GM12878 (cell line): ENCODE results near the gene GRAMD1B. TPM values are rescaled to one million over a fixed set of nuclear protein-coding genes. Genes with fewer than 3 reads are reported as not detected.
A peak's percentile ranks its signal among the peaks of the same experiment; 100 is the strongest.

Experiments
- ATAC-seq: fragments of 200-7000 bp; cut with Tn5 transposase; 3 replicates; pipeline ENCODE4 v1.9.1; 2020; ENCODE audit warnings: mild to moderate bottlenecking, moderate library complexity
- BruUV-seq: library from RNA; stranded (reverse); fragments of 400-500 nt; replicated peaks from 2 replicates; lab custom pipeline; 2021; lab: Mats Ljungman, UMichigan
- CTCF ChIA-PET: fragments of 300-600 bp; sonication (Branson Sonifier 250); formaldehyde crosslinking; extraction: SDS; loops from one replicate; lab custom pipeline; 2021; ENCODE audit warnings: inconsistent platforms; lab: Yijun Ruan, JAX
- POLR2A ChIA-PET: fragments of 350-600 bp; formaldehyde crosslinking; extraction: SDS; loops from one replicate; lab custom pipeline; 2021; ENCODE audit warnings: inconsistent platforms; lab: Charles Lee
- RAD21 ChIA-PET: fragments of 300-600 bp; sonication (Branson Sonifier 250); formaldehyde crosslinking; loops from one replicate; lab custom pipeline; 2023; ENCODE audit warnings: antibody characterized with exemption; ENCODE audit not compliant: unreplicated experiment; lab: Charles Lee
- SMC1A ChIA-PET: fragments of 300-600 bp; sonication (Branson Sonifier 250); formaldehyde crosslinking; loops from one replicate; lab custom pipeline; 2023; ENCODE audit not compliant: unreplicated experiment, uncharacterized antibody; lab: Charles Lee
- DNase-seq: peaks from one replicate; pipeline ENCODE4 v3.0.0-alpha.2; 2011; ENCODE audit warnings: low read depth, low spot score
- FAIRE-seq: peaks from 3 replicates; lab custom pipeline; 2011; peaks lifted over from hg19 to GRCh38; lab: Jason Lieb, UNC
- H2AFZ ChIP-seq: 2 replicates; pipeline ENCODE4 v1.6.0; 2011; ENCODE audit warnings: low read depth, low read length, control low read depth; ENCODE audit not compliant: control insufficient read depth
- H3K27ac ChIP-seq: 2 replicates; pipeline ENCODE4 v1.5.1; 2011; ENCODE audit warnings: control low read depth; ENCODE audit not compliant: control insufficient read depth, insufficient read depth
- H3K27me3 ChIP-seq, 2 experiments: replicated peaks in 1 of 2; 2 replicates each; pipeline versions ENCODE4 v1.6.0 to v1.6.1; 2011; ENCODE audit warnings: low read length in 1 of 2; ENCODE audit not compliant: control insufficient read depth in 2 of 2, insufficient read depth in 2 of 2
- H3K36me3 ChIP-seq, 2 experiments: 2 replicates each; pipeline ENCODE4 v1.5.1; 2011; ENCODE audit warnings: low read length in 1 of 2; ENCODE audit not compliant: control insufficient read depth in 2 of 2, insufficient read depth in 2 of 2
- H3K4me1 ChIP-seq: 2 replicates; pipeline ENCODE4 v1.6.1; 2011; ENCODE audit warnings: mild to moderate bottlenecking, low read length, moderate library complexity, mixed read lengths; ENCODE audit not compliant: control insufficient read depth, insufficient read depth
- H3K4me2 ChIP-seq: 2 replicates; pipeline ENCODE4 v1.6.0; 2011; ENCODE audit warnings: control low read depth; ENCODE audit not compliant: control insufficient read depth, insufficient read depth
- H3K4me3 ChIP-seq: fragments of 200-600 bp; sonication (generic); 2 replicates; pipeline ENCODE4 v1.5.1; 2016
- H3K79me2 ChIP-seq: 2 replicates; pipeline ENCODE4 v1.6.0; 2011; ENCODE audit warnings: low read length; ENCODE audit not compliant: control insufficient read depth, insufficient read depth
- H3K9ac ChIP-seq: 2 replicates; pipeline ENCODE4 v1.8.0; 2011; ENCODE audit warnings: low read length, control low read depth, mixed read lengths; ENCODE audit not compliant: control insufficient read depth, insufficient read depth
- H3K9me3 ChIP-seq: replicated peaks from 3 replicates; pipeline ENCODE4 v1.5.1; 2011; ENCODE audit warnings: mild to moderate bottlenecking, low read length; ENCODE audit not compliant: control insufficient read depth, insufficient read depth
- H4K20me1 ChIP-seq: 2 replicates; pipeline ENCODE4 v1.6.0; 2011; ENCODE audit not compliant: control insufficient read depth, insufficient read depth
- BCLAF1 ChIP-seq: fragments of 450-650 bp; IDR thresholded peaks from 2 replicates; pipeline ENCODE4 v1.6.1; 2017; ENCODE audit warnings: antibody characterized with exemption, mild to moderate bottlenecking, moderate library complexity
- BHLHE40 ChIP-seq, 2 experiments: fragments of 450-650 bp in 1 of 2; IDR thresholded peaks; 2 replicates each; pipeline ENCODE4 v1.6.1; 2011 to 2017; ENCODE audit warnings: low read depth in 2 of 2, borderline replicate concordance in 1 of 2, improper control_type of control experiment in 1 of 2, low read length in 1 of 2, mild to moderate bottlenecking in 1 of 2
- FOS ChIP-seq: IDR thresholded peaks from 3 replicates; pipeline ENCODE4 v1.6.1; 2011; ENCODE audit warnings: borderline replicate concordance; ENCODE audit not compliant: insufficient read length; ENCODE audit errors: extremely low read depth
- GATAD2B ChIP-seq: fragments of 450-650 bp; conservative IDR thresholded peaks from 2 replicates; pipeline ENCODE4 v1.6.1; 2017; ENCODE audit warnings: low read depth, mild to moderate bottlenecking, moderate library complexity
- HDGF ChIP-seq: fragments of 450-650 bp; IDR thresholded peaks from 2 replicates; pipeline ENCODE4 v1.6.1; 2016; ENCODE audit warnings: antibody characterized with exemption
- MTA3 ChIP-seq: IDR thresholded peaks from 2 replicates; pipeline ENCODE4 v1.6.1; 2012; ENCODE audit warnings: low read length, inconsistent platforms, borderline replicate concordance
- NR2C2 ChIP-seq: IDR thresholded peaks from 2 replicates; pipeline ENCODE4 v1.6.1; 2011; ENCODE audit warnings: borderline replicate concordance, low read depth; ENCODE audit not compliant: control insufficient read depth, insufficient read length
- POLR2AphosphoS2 ChIP-seq: IDR thresholded peaks from 2 replicates; pipeline ENCODE4 v1.6.1; 2011; ENCODE audit warnings: low read depth, mild to moderate bottlenecking, low read length, improper control_type of control experiment, moderate library complexity
- RAD21 ChIP-seq: IDR thresholded peaks from 2 replicates; pipeline ENCODE4 v1.6.1; 2011; ENCODE audit warnings: mild to moderate bottlenecking, low read depth, low read length, moderate library complexity; ENCODE audit not compliant: insufficient read depth
- RELA ChIP-seq: fragments of 450-650 bp; IDR thresholded peaks from 2 replicates; pipeline ENCODE4 v1.8.0; 2014; ENCODE audit warnings: borderline replicate concordance; ENCODE audit not compliant: partially characterized antibody
- YBX1 ChIP-seq: fragments of 450-650 bp; IDR thresholded peaks from 2 replicates; pipeline ENCODE4 v1.6.1; 2016; ENCODE audit warnings: antibody characterized with exemption
- ZNF24 ChIP-seq: fragments of 450-650 bp; IDR thresholded peaks from 2 replicates; pipeline ENCODE4 v1.6.1; 2017; ENCODE audit warnings: antibody characterized with exemption, mild to moderate bottlenecking
- ZNF592 ChIP-seq: fragments of 450-650 bp; IDR thresholded peaks from 2 replicates; pipeline ENCODE4 v1.6.1; 2017; ENCODE audit warnings: mild to moderate bottlenecking, moderate library complexity
- WGBS: methylation state at CpG from one replicate; pipeline ENCODE4 v1.1.6; 2016; ENCODE audit warnings: low lambda C conversion rate; ENCODE audit not compliant: insufficient replicate concordance, insufficient coverage; ENCODE audit errors: missing lambda C conversion rate; 5-methylcytosine and 5-hydroxymethylcytosine counted together
- in situ Hi-C: fragments of 300-500 bp; cut with MboI; formaldehyde crosslinking; loops from 9 replicates; pipeline ENCODE4 v1.14.3; 2018; ENCODE audit warnings: mixed read lengths
- intact Hi-C: fragments of 100-400 bp; cut with micrococcal nuclease; formaldehyde crosslinking; loops from one replicate; pipeline ENCODE4 v1.14.2; 2022; ENCODE audit not compliant: unreplicated experiment
- polyA plus RNA-seq, 11 experiments: library from polyadenylated mRNA; depleted of rRNA in 4 of 11; unstranded in 6 of 11; stranded (reverse) in 5 of 11; fragments of >200 nt; fragmentation: Nextera tagmentation in 4 of 11; fragmentation: Illumina TruSeq in 1 of 11; extraction: Ambion mirVana in 4 of 11; extraction: Trizol in 1 of 11; gene quantifications; 1 replicate in 1 of 11; 2 replicates in 10 of 11; pipeline versions ENCODE4 v1.2.1 to v1.2.3, GENCODE V29; 2011 to 2016; ENCODE audit warnings: inconsistent platforms in 2 of 11, missing spikeins in 2 of 11, low read depth in 1 of 11
- total RNA-seq, 4 experiments: library from RNA; depleted of rRNA in 3 of 4; stranded (reverse); fragments of >200 nt in 3 of 4; fragmentation: Illumina TruSeq in 1 of 4; extraction: Trizol in 1 of 4; gene quantifications; 2 replicates each; pipeline versions ENCODE4 v1.2.1 to v1.2.3, GENCODE V29; 2013 to 2021

The GRAMD1B gene
- total and polyA plus RNA-seq, 10 of the 15 experiments (the other 5 are each of a cell fraction or from before 2014, with no cell fraction given) = 1.9 to 49.1 (median 26.9) TPM

- TF ChIP-seq FOS (no peak), GATAD2B (peak; percentile 53; the same call in 1 of the 2 replicates), POLR2AphosphoS2 (no peak), ZNF24 (peak; percentile 94), RELA (peak; percentile 63), NR2C2 (no peak), MTA3 (no peak)
These were observed 48.1 kb upstream of the GRAMD1B start (continued) for GRCh38 chr11:123381817-123382554.

- no peaks in the 10 kb centered on the region for H3K9me3 ChIP-seq
- no peaks in the 10 kb centered on the region for H4K20me1 ChIP-seq
- H3K27ac ChIP-seq = peak overlapping the region; percentile 98
- ChIA-PET RAD21 (interaction anchor here (0.6 to 5.3 kb wide), 16 partner anchors 9 to 274 kb away, joined by 3 to 60 read pairs (median 4); partner anchors contain the start of gene GRAMD1B), SMC1A (interaction anchor here (0.8 to 15.3 kb wide), 10 partner anchors 10 to 148 kb away, joined by 3 to 157 read pairs (median 5); no protein-coding TSS in a partner anchor), CTCF (interaction anchor here (0.8 to 6.8 kb wide), 9 partner anchors 10 to 95 kb away, joined by 3 to 76 read pairs (median 4); no protein-coding TSS in a partner anchor), POLR2A (interaction anchor here (1.0 to 1.9 kb wide), 2 partner anchors 10 to 23 kb away, joined by 4 to 5 read pairs; no protein-coding TSS in a partner anchor)
- peaks cover 0 to 2% of the 10 kb centered on the region in 2 experiments; a peak in 2 of 4 replicates for H3K36me3 ChIP-seq
- intact Hi-C loops (loop anchor here (1.0 kb wide), 2 partner anchors 25 to 79 kb away; no protein-coding TSS in a partner anchor), in situ Hi-C loops (no loop called here)
- ATAC-seq (peak; percentile 41), FAIRE-seq (no peak), DNase-seq (no peak)
- TSS peak; percentile 59 for BruUV-seq
- no peaks in the 10 kb centered on the region for H3K27me3 ChIP-seq
- H3K4me3 ChIP-seq = 0 out of 2 replicates have a peak overlapping the region, but pooled peaks have one; percentile 33
- 1% methylated on average over 3 of the region's 3 CpGs for WGBS
- peak overlapping the region; percentile 65 for H3K4me2 ChIP-seq
- H2AFZ ChIP-seq = peak overlapping the region; percentile 33
- H3K79me2 ChIP-seq = peaks cover 20% of the 10 kb centered on the region
- peaks cover 52% of the 10 kb centered on the region for H3K4me1 ChIP-seq
- peak overlapping the region; percentile 72 for H3K9ac ChIP-seq
- TF ChIP-seq BCLAF1 = no peak
- TF ChIP-seq ZNF592 = no peak
- no peak for TF ChIP-seq YBX1
- TF ChIP-seq HDGF = peak; percentile 22; the same call in 1 of the 2 replicates
- peak; percentile 36 to 41; a peak in 1 of 4 replicates for TF ChIP-seq BHLHE40 (IDR thresholded peaks at IDR 0.05; ENCODE audit: borderline replicate concordance in 1 of 2, low read depth in 2 of 2, low read length in 1 of 2)
- TF ChIP-seq RAD21 = no peak
These were observed 47.5 kb upstream of the GRAMD1B start for GRCh38 chr11:123382555-123383074.
